ENCODE results near the gene CCL18.
"Not testable (repeated sequence)": the region's sequence is repeated elsewhere in the genome, so short reads cannot be mapped to it uniquely, and the experiment has no call there.

The CCL18 gene, protein sequence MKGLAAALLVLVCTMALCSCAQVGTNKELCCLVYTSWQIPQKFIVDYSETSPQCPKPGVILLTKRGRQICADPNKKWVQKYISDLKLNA

DNA sequence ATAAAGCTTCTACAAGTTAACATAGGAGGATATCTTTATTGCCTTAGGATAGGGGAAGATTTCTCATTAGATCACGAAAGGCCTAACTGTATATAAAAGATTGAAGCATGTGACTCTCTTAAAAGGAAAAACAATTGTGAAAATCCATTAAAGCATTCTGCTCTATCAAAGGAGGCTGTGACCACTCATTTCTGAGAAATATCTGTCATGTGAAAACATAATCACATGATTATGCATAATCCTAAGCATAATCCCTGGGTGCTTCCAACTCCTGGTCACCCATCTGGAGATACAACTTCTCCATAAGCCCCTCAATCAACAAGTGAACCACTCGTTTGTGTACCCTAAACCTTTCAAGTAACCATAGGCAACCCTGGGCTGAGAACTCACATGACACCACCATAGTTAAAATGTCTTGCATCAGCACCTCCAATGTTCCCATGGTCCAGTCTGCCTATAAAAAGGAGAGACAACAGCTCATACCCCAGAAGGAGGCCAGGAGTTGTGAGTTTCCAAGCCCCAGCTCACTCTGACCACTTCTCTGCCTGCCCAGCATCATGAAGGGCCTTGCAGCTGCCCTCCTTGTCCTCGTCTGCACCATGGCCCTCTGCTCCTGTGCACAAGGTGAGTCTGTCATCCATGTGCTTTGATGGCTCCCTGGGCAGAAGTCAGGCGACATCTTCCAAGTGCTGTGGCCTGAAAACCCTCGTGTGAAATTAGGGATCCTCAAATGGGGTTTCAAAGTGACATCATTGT lies at the start of gene CCL18:
Gene CCL18 (plus strand): TSS at position 487 of the 756 bp plus-strand sequence. CDS start 71 bp downstream, at position 558.
- H3K4me3 Mint-ChIP-seq: no peak within 1 kb of the TSS
- no peaks in the 10 kb centered on the region for H3K4me1 Mint-ChIP-seq
- H3K27me3 Mint-ChIP-seq (ENCODE audit: low read depth): no peaks in the 10 kb centered on the region
- H3K9me3 Mint-ChIP-seq: no peaks in the 10 kb centered on the region
- no peak within 1 kb of the TSS for H3K27ac Mint-ChIP-seq
- no peaks in the 10 kb centered on the region for H3K36me3 Mint-ChIP-seq (ENCODE audit: low read depth)
- TF ChIP-seq, protein P1, sequence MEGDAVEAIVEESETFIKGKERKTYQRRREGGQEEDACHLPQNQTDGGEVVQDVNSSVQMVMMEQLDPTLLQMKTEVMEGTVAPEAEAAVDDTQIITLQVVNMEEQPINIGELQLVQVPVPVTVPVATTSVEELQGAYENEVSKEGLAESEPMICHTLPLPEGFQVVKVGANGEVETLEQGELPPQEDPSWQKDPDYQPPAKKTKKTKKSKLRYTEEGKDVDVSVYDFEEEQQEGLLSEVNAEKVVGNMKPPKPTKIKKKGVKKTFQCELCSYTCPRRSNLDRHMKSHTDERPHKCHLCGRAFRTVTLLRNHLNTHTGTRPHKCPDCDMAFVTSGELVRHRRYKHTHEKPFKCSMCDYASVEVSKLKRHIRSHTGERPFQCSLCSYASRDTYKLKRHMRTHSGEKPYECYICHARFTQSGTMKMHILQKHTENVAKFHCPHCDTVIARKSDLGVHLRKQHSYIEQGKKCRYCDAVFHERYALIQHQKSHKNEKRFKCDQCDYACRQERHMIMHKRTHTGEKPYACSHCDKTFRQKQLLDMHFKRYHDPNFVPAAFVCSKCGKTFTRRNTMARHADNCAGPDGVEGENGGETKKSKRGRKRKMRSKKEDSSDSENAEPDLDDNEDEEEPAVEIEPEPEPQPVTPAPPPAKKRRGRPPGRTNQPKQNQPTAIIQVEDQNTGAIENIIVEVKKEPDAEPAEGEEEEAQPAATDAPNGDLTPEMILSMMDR (IDR thresholded peaks at IDR 0.05; ENCODE audit: unreplicated experiment in 3 of 3): no peak

DNA sequence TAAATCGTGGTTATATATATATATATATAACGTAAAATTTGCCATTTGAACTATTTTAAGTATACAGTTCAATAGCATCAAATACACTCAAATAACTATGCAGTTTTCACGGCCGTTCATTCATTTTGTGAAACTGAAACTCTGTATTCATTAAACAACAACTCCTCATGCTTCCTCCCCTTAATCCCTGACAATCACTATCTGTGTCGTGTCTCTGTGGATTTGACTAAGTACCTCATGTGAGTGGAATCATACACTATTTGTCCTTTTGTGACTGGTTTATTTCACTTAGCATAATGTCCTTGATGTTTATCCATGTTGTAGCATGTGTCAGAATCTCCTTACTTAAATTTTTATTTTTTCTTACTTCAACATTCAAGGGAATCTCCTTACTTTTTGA lies 49.1 kb upstream of the CCL18 start:
- no peak overlapping the region for H3K4me3 Mint-ChIP-seq
- H3K27ac Mint-ChIP-seq: no peak overlapping the region
- no peaks in the 10 kb centered on the region for H3K36me3 Mint-ChIP-seq (ENCODE audit: low read depth)
- H3K9me3 Mint-ChIP-seq: peaks cover 17% of the 10 kb centered on the region
- H3K4me1 Mint-ChIP-seq: no peaks in the 10 kb centered on the region
- TF ChIP-seq, protein P1 (IDR thresholded peaks at IDR 0.05; ENCODE audit: unreplicated experiment in 3 of 3): no peak
- peaks cover 40% of the 10 kb centered on the region for H3K27me3 Mint-ChIP-seq (ENCODE audit: low read depth)

DNA sequence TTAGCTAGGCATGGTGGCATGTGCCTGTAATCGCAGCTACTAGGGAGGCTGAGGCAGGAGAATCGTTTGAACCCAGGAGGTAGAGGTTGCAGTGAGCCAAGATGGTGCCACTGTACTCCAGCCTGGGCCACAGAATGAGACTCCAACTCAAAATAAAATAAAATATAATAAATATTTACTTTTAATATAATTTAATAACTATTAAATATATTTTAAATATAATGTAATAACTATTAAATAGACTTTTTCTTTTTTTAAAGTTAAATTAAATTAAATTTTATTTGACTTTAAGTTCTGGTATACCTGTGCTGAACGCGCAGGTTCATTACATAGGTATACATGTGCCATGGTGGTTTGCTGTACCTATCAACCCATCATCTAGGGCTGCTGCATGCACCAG lies 48.2 kb upstream of the CCL18 start:
- H3K27me3 Mint-ChIP-seq (ENCODE audit: low read depth): peaks cover 44% of the 10 kb centered on the region
- H3K27ac Mint-ChIP-seq: not testable (repeated sequence)

DNA sequence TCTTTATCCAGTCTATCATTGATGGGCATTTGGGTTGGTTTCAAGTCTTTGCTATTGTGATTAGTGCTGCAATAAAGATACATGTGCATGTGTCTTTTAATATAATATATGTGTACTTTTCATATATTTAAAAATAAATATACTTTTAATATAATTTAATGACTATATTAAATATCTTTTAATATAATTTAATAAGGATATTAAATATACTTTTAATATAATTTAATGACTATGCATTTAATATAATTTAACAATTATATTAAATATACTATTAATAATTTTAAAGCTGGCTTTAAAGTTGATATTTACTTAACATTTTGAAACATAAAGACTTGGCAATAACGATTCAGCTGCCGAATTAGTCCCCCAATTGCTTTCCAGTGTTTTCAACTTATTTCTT lies 47.5 kb upstream of the CCL18 start:
- Mint-ChIP-seq H3K36me3 (ENCODE audit: low read depth) (no peaks in the 10 kb centered on the region), H3K4me3 (no peak overlapping the region)

More for the DNA sequence above, 48.2 kb upstream of the CCL18 start:
- not testable (repeated sequence) for H3K4me3 Mint-ChIP-seq; H3K4me1 Mint-ChIP-seq; H3K36me3 Mint-ChIP-seq (ENCODE audit: low read depth)
- H3K9me3 Mint-ChIP-seq: peaks cover 11% of the 10 kb centered on the region

DNA sequence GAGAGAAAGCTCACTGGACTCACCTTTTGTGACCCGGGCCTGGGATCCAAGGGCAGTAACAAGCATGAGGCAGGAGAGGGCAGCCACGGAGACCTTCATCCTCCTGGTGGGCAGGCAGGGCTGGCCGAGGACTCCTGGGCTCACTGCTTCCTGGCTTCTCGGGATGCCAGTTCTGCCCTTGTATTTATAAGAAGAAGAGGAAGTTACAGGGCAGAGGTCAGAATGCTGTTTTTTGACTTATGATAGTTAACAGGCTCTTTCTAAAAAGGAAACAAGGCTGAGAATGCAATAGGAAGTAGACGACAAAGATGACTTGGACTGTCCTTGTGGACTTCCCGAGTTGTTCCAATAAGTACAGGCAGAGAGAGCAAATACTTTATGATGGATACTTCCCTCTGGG lies 46.3 kb upstream of the CCL18 start, which contains the start of gene CCL23:
Gene CCL23 (minus strand): TSS at position 174 of the 400 bp plus-strand sequence. CDS start 75 bp downstream, at position 99.
- Mint-ChIP-seq H3K27me3 (ENCODE audit: low read depth) (peaks cover 49% of the 10 kb centered on the region), H3K4me1 (no peaks in the 10 kb centered on the region), H3K4me3 (no peak within 1 kb of the TSS), H3K36me3 (ENCODE audit: low read depth) (no peaks in the 10 kb centered on the region), H3K27ac (no peak within 1 kb of the TSS), H3K9me3 (peaks cover 3% of the 10 kb centered on the region)
- TF ChIP-seq, protein P1 (IDR thresholded peaks at IDR 0.05; ENCODE audit: unreplicated experiment in 3 of 3): no peak

More for the DNA sequence above, 47.5 kb upstream of the CCL18 start:
- Mint-ChIP-seq H3K9me3 (peaks cover 8% of the 10 kb centered on the region), H3K27me3 (ENCODE audit: low read depth) (peaks cover 47% of the 10 kb centered on the region), H3K27ac (no peak overlapping the region), H3K4me1 (no peaks in the 10 kb centered on the region)
- TF ChIP-seq, protein P1 (IDR thresholded peaks at IDR 0.05; ENCODE audit: unreplicated experiment in 3 of 3): no peak

DNA sequence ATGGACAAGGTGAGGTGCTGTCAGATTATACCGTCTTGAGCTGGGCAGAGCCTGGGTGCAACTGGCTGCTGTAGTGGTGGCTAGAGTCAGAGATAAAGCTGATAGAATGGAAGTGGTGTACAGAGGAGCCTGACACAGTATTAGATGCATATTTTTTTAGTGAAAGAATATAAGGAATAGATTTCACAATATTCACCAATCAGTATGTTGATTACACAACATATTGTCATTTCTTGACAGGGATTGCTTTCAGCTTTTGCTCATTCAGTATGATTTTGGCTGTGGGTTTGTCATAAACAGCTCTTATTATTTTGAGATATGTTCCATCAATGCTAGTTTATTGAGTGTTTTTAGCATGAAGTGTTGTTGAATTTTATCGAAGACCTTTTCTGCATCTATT lies 44.6 kb upstream of the CCL18 start:
- H3K4me3 Mint-ChIP-seq: no peak overlapping the region
- H3K27me3 Mint-ChIP-seq (ENCODE audit: low read depth): peaks cover 43% of the 10 kb centered on the region
- H3K4me1 Mint-ChIP-seq: no peaks in the 10 kb centered on the region
- no peak overlapping the region for H3K27ac Mint-ChIP-seq
- no peaks in the 10 kb centered on the region for H3K36me3 Mint-ChIP-seq (ENCODE audit: low read depth)
- H3K9me3 Mint-ChIP-seq: no peaks in the 10 kb centered on the region
- TF ChIP-seq, protein P1 (IDR thresholded peaks at IDR 0.05; ENCODE audit: unreplicated experiment in 3 of 3): no peak
